Hematopoietic multipotent progenitor cell treated with erythropoietin and hydrocortisone succinate and interleukin-3 and kit ligand, for 17 days (in vitro differentiated cells): ENCODE results near the gene WWC2.

Experiments
- DNase-seq: peaks from one replicate; pipeline ENCODE4 v3.0.0-alpha.2; 2015; ENCODE audit warnings: low spot score

The WWC2 gene

GRCh38 chr4:183329954-183330742 is 231.1 kb downstream of the WWC2 start:
- no peak for DNase-seq

- DNase-seq, result no peak
Measured at GRCh38 chr4:183330841-183331240, 231.8 kb downstream of the WWC2 start.

GRCh38 chr4:183332447-183332846 is 233.4 kb downstream of the WWC2 start:
- DNase-seq, result no peak

GRCh38 chr4:183333202-183333601 is 234.1 kb downstream of the WWC2 start:
- no peak for DNase-seq

- DNase-seq, result no peak
Measured at GRCh38 chr4:183333983-183334382, 234.9 kb downstream of the WWC2 start.

GRCh38 chr4:183335369-183335940 is 236.4 kb downstream of the WWC2 start:
- no peak for DNase-seq

GRCh38 chr4:183337349-183337748 is 238.3 kb downstream of the WWC2 start:
- DNase-seq, result no peak

GRCh38 chr4:183337833-183338232 is 238.8 kb downstream of the WWC2 start:
- DNase-seq, result no peak

GRCh38 chr4:183342541-183343533 is 243.8 kb downstream of the WWC2 start:
- no peak for DNase-seq

- no peak for DNase-seq
Measured at GRCh38 chr4:183343730-183344129, 244.7 kb downstream of the WWC2 start.

- DNase-seq, result no peak
Measured at GRCh38 chr4:183344523-183345255, 245.6 kb downstream of the WWC2 start.

- no peak for DNase-seq
Measured at GRCh38 chr4:183345261-183345660, 246.2 kb downstream of the WWC2 start.

- no peak for DNase-seq
Measured at GRCh38 chr4:183347146-183347545, 248.1 kb downstream of the WWC2 start.

- no peak for DNase-seq
Measured at GRCh38 chr4:183347566-183347965, 248.5 kb downstream of the WWC2 start.

GRCh38 chr4:183348136-183348535 is 249.1 kb downstream of the WWC2 start:
- DNase-seq, result no peak

- no peak for DNase-seq
Measured at GRCh38 chr4:183348706-183349659, 249.9 kb downstream of the WWC2 start.

- DNase-seq, result no peak
Measured at GRCh38 chr4:183349673-183350072, 250.6 kb downstream of the WWC2 start.

- DNase-seq, result no peak
Measured at GRCh38 chr4:183350317-183351071, 251.4 kb downstream of the WWC2 start.

GRCh38 chr4:183352546-183352945 is 253.5 kb downstream of the WWC2 start:
- DNase-seq, result no peak

- DNase-seq, result no peak
Measured at GRCh38 chr4:183353557-183353956, 254.5 kb downstream of the WWC2 start.
